K562 (cell line): ENCODE data around the gene TMEM150C. TPM values are rescaled to one million over a fixed set of nuclear protein-coding genes. Genes with fewer than 3 reads are reported as not detected.

ENCODE experiments used
- ATAC-seq: fragments of 200-7000 bp; cut with Tn5 transposase; 3 replicates; pipeline ENCODE4 v1.9.1; 2020; ENCODE audit warnings: moderate library complexity
- BruUV-seq: library from RNA; stranded (reverse); fragments of 400-500 nt; replicated peaks from 2 replicates; lab custom pipeline; 2021; lab: Mats Ljungman, UMichigan
- CTCF ChIA-PET: fragments of 300-600 bp; formaldehyde crosslinking; extraction: SDS; loops from one replicate; lab custom pipeline; 2021; ENCODE audit warnings: low intra/inter-chr PET ratio; lab: Yijun Ruan, JAX
- POLR2A ChIA-PET: fragments of 300-600, 350-650 bp; sonication (Branson Sonifier 250); formaldehyde crosslinking; extraction: SDS; loops from one replicate; lab custom pipeline; 2021; ENCODE audit warnings: antibody characterized with exemption, inconsistent platforms; lab: Yijun Ruan, JAX
- DNase-seq, 4 experiments: peaks; one replicate each; pipeline versions ENCODE4 v3.0.0 to v3.0.0-alpha.2; 2011 to 2018; ENCODE audit warnings: low spot score in 3 of 4, mixed read lengths in 3 of 4; ENCODE audit errors: extremely low read depth in 1 of 4
- FAIRE-seq: peaks from 2 replicates; lab custom pipeline; 2011; peaks lifted over from hg19 to GRCh38; lab: Jason Lieb, UNC
- H2AFZ ChIP-seq: 2 replicates; pipeline ENCODE4 v1.6.0; 2011; ENCODE audit warnings: low read depth, low read length, control low read depth, inconsistent platforms
- H3K27ac ChIP-seq: fragments of 200-600 bp; 3 replicates; pipeline ENCODE4 v1.8.0; 2011; ENCODE audit warnings: low read depth, mild to moderate bottlenecking, control low read depth, inconsistent platforms, low read length, moderate library complexity, mixed read lengths; ENCODE audit errors: extremely low read depth
- H3K27me3 ChIP-seq, 2 experiments: fragments of 300-600 bp in 1 of 2; 2 replicates in 1 of 2; 3 replicates in 1 of 2; pipeline versions ENCODE4 v1.6.0 to v1.8.0; 2011; ENCODE audit warnings: inconsistent platforms in 2 of 2, low read length in 2 of 2, mild to moderate bottlenecking in 1 of 2, mixed read lengths in 1 of 2, moderate library complexity in 1 of 2; ENCODE audit not compliant: control insufficient read depth in 2 of 2, insufficient read depth in 2 of 2
- H3K36me3 ChIP-seq: fragments of 300-600 bp; 3 replicates; pipeline ENCODE4 v1.8.0; 2011; ENCODE audit warnings: mild to moderate bottlenecking, low read length, inconsistent platforms; ENCODE audit not compliant: control insufficient read depth, insufficient read depth
- H3K4me1 ChIP-seq, 2 experiments: fragments of 200-600 bp in 1 of 2; replicated peaks in 1 of 2; 2 replicates in 1 of 2; 3 replicates in 1 of 2; pipeline versions ENCODE4 v1.5.1 to v1.8.0; 2011; ENCODE audit warnings: inconsistent platforms in 2 of 2, low read length in 2 of 2, mild to moderate bottlenecking in 1 of 2, mixed read lengths in 1 of 2, moderate library complexity in 1 of 2; ENCODE audit not compliant: control insufficient read depth in 2 of 2, insufficient read depth in 2 of 2
- H3K4me2 ChIP-seq: 2 replicates; pipeline ENCODE4 v1.6.1; 2011; ENCODE audit warnings: low read length, control low read depth, inconsistent platforms, mixed read lengths; ENCODE audit not compliant: insufficient read depth
- H3K4me3 ChIP-seq: fragments of 200-600 bp; sonication (generic), shearing (Covaris generic); 2 replicates; pipeline ENCODE4 v1.5.1; 2016; ENCODE audit warnings: control low read depth, inconsistent platforms
- H3K79me2 ChIP-seq: fragments of 200-600 bp; 3 replicates; pipeline ENCODE4 v1.8.0; 2011; ENCODE audit warnings: low read length, inconsistent platforms; ENCODE audit not compliant: control insufficient read depth, insufficient read depth
- H3K9ac ChIP-seq, 2 experiments: 2 replicates each; pipeline versions ENCODE4 v1.6.0 to v1.6.1; 2011; ENCODE audit warnings: low read depth in 2 of 2, low read length in 2 of 2, control low read depth in 1 of 2, inconsistent platforms in 1 of 2, mild to moderate bottlenecking in 1 of 2, mixed read lengths in 1 of 2; ENCODE audit not compliant: insufficient read depth in 1 of 2
- H3K9me1 ChIP-seq: one replicate; pipeline ENCODE4 v1.6.0; 2011; ENCODE audit warnings: inconsistent platforms, mild to moderate bottlenecking, low read length, moderate library complexity; ENCODE audit not compliant: control insufficient read depth, insufficient read depth
- H3K9me3 ChIP-seq: replicated peaks from 2 replicates; pipeline ENCODE4 v1.5.1; 2011; ENCODE audit warnings: low read depth, low read length, inconsistent platforms; ENCODE audit not compliant: control insufficient read depth, insufficient read depth
- H4K20me1 ChIP-seq: replicated peaks from 2 replicates; pipeline ENCODE4 v1.6.1; 2011; ENCODE audit warnings: low read length, inconsistent platforms, mixed read lengths; ENCODE audit not compliant: control insufficient read depth, insufficient read depth
- JUND ChIP-seq, 2 experiments: IDR thresholded peaks; 2 replicates in 1 of 2; 3 replicates in 1 of 2; pipeline ENCODE4 v1.6.1; 2011; ENCODE audit warnings: borderline replicate concordance in 2 of 2, low read depth in 2 of 2, low read length in 2 of 2, improper control_type of control experiment in 1 of 2, missing biosample characterization in 1 of 2, missing genetic modification characterization in 1 of 2, missing genetic modification reagents in 1 of 2
- MAFF ChIP-seq: IDR thresholded peaks from 2 replicates; pipeline ENCODE4 v1.6.1; 2012; ENCODE audit warnings: low read length, improper control_type of control experiment
- SMAD2 ChIP-seq: fragments of 150-350 bp; IDR thresholded peaks from 2 replicates; pipeline ENCODE4 v1.6.1; 2014; ENCODE audit warnings: low read depth, mild to moderate bottlenecking, low read length
- SNRNP70 ChIP-seq: fragments of 200-400 bp; formaldehyde crosslinking; optimal IDR thresholded peaks from 2 replicates; pipeline ENCODE3; 2017; ENCODE audit warnings: low read depth, low read length
- ZBTB17 ChIP-seq: fragments of 450-650 bp; formaldehyde crosslinking; IDR thresholded peaks from 2 replicates; pipeline ENCODE4 v1.4.0; 2020; ENCODE audit warnings: mild to moderate bottlenecking
- ZNF134 ChIP-seq: fragments of 250-450 bp; sonication (Bioruptor Pico); conservative IDR thresholded peaks from 2 replicates; pipeline ENCODE4 v1.4.0; 2020
- ZNF217 ChIP-seq: sonication (generic); formaldehyde crosslinking; IDR thresholded peaks from 2 replicates; pipeline ENCODE4 v1.8.0; 2022; ENCODE audit warnings: mild to moderate bottlenecking, missing genetic modification reagents
- ZNF551 ChIP-seq: fragments of 250-450 bp; sonication (Bioruptor Pico); IDR thresholded peaks from 2 replicates; pipeline ENCODE4 v1.5.0; 2021; ENCODE audit warnings: mild to moderate bottlenecking, moderate library complexity
- ZNF75A ChIP-seq: fragments of 450-650 bp; formaldehyde crosslinking; IDR thresholded peaks from 2 replicates; pipeline ENCODE4 v1.4.0; 2020; ENCODE audit warnings: mild to moderate bottlenecking
- ZSCAN29 ChIP-seq: fragments of 450-650 bp; IDR thresholded peaks from 2 replicates; pipeline ENCODE4 v1.6.1; 2017
- WGBS: fragments of 100-300 bp; shearing (Covaris generic); methylation state at CpG from one replicate; pipeline ENCODE4 v1.1.6; 2016; ENCODE audit warnings: low coverage, mixed read lengths; ENCODE audit not compliant: insufficient coverage; ENCODE audit errors: missing lambda C conversion rate; 5-methylcytosine and 5-hydroxymethylcytosine counted together
- in situ Hi-C: fragments of 300-500 bp; cut with MboI; formaldehyde crosslinking; loops from 4 replicates; pipeline ENCODE4 v1.15.0; 2018; ENCODE audit warnings: inconsistent platforms, mixed read lengths
- intact Hi-C: fragments of 100-400 bp; cut with micrococcal nuclease; formaldehyde crosslinking; loops from 2 replicates; pipeline ENCODE4 v1.14.2; 2022
- polyA plus RNA-seq, 8 experiments: library from polyadenylated mRNA; depleted of rRNA in 4 of 8; stranded (reverse) in 5 of 8; unstranded in 3 of 8; fragments of >200 nt; fragmentation: Nextera tagmentation in 2 of 8; fragmentation: Illumina TruSeq in 1 of 8; extraction: Ambion mirVana in 2 of 8; extraction: Trizol in 1 of 8; gene quantifications; 2 replicates each; pipeline versions ENCODE4 v1.2.1 to v1.2.3, GENCODE V29; 2011 to 2014; ENCODE audit warnings: inconsistent platforms in 1 of 8, missing spikeins in 1 of 8
- total RNA-seq, 7 experiments: library from RNA; depleted of rRNA in 6 of 7; stranded (reverse); fragments of >200 nt in 6 of 7; fragmentation: Illumina TruSeq in 2 of 7; extraction: Trizol in 2 of 7; gene quantifications; 2 replicates each; pipeline versions ENCODE4 v1.2.1 to v1.2.3, GENCODE V29; 2011 to 2021; ENCODE audit warnings: low replicate concordance in 1 of 7
- TF ChIP-seq, protein P1 (sequence below): sonication (generic); formaldehyde crosslinking; IDR thresholded peaks from 2 replicates; pipeline ENCODE4 v1.8.1; 2023; ENCODE audit warnings: missing genetic modification reagents, mild to moderate bottlenecking, borderline replicate concordance
- TF ChIP-seq, protein P2 (sequence below): fragments of 450-650 bp; conservative IDR thresholded peaks from 2 replicates; pipeline ENCODE4 v1.6.1; 2016; ENCODE audit warnings: missing genetic modification characterization, low read depth, mild to moderate bottlenecking, missing compliant biosample characterization, moderate library complexity

TMEM150C gene
- total and polyA plus RNA-seq, 9 of the 15 experiments (the other 6 are each of a cell fraction or from before 2014, with no cell fraction given), result 0.07 TPM; not detected in 8

DNA sequence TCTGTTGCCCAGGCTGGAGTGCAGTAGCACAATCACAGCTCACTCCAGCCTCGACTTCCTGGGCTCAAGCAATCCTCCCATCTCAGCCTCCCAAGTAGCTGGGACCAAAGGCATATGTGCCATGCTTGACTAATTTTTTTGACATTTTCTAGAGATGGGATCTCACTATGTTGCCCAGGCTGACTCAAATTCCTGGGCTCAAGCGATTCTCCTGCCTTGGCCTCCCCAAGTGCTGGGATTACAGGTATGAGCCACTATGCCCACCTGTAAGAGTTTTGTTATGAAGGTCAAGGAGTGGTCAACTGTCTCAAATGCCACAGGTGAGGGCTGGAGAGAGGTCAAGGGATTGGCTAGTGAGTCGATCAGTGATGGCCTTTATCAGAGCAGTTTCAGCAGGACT lies 32.5 kb downstream of the TMEM150C start:
- no peak for FAIRE-seq
- Histone ChIP-seq H3K79me2 (no peaks in the 10 kb centered on the region), H3K27ac (no peak overlapping the region), H3K4me1 (no peaks in the 10 kb centered on the region), H4K20me1 (no peaks in the 10 kb centered on the region), H3K9me1 (no peaks in the 10 kb centered on the region), H3K4me3 (no peak overlapping the region), H3K27me3 (peaks cover 5 to 8% of the 10 kb centered on the region in 2 experiments; a peak in 3 of 5 replicates), H3K9me3 (no peaks in the 10 kb centered on the region), H2AFZ (no peak overlapping the region), H3K9ac (no peak overlapping the region), H3K36me3 (no peaks in the 10 kb centered on the region), H3K4me2 (no peak overlapping the region)
- in situ Hi-C loops (no loop called here), intact Hi-C loops (no loop called here)
- TF ChIP-seq SNRNP70, result no peak
- no peak for TF ChIP-seq ZNF134 (CRISPR knock-in tag)
- TF ChIP-seq JUND (IDR thresholded peaks at IDR 0.05; ENCODE audit: borderline replicate concordance, low read depth, low read length), result no peak
- no peak for TF ChIP-seq JUND (tag; IDR thresholded peaks at IDR 0.05; ENCODE audit: borderline replicate concordance, low read depth, low read length)
- no peak for TF ChIP-seq ZBTB17
- TF ChIP-seq, protein P1, sequence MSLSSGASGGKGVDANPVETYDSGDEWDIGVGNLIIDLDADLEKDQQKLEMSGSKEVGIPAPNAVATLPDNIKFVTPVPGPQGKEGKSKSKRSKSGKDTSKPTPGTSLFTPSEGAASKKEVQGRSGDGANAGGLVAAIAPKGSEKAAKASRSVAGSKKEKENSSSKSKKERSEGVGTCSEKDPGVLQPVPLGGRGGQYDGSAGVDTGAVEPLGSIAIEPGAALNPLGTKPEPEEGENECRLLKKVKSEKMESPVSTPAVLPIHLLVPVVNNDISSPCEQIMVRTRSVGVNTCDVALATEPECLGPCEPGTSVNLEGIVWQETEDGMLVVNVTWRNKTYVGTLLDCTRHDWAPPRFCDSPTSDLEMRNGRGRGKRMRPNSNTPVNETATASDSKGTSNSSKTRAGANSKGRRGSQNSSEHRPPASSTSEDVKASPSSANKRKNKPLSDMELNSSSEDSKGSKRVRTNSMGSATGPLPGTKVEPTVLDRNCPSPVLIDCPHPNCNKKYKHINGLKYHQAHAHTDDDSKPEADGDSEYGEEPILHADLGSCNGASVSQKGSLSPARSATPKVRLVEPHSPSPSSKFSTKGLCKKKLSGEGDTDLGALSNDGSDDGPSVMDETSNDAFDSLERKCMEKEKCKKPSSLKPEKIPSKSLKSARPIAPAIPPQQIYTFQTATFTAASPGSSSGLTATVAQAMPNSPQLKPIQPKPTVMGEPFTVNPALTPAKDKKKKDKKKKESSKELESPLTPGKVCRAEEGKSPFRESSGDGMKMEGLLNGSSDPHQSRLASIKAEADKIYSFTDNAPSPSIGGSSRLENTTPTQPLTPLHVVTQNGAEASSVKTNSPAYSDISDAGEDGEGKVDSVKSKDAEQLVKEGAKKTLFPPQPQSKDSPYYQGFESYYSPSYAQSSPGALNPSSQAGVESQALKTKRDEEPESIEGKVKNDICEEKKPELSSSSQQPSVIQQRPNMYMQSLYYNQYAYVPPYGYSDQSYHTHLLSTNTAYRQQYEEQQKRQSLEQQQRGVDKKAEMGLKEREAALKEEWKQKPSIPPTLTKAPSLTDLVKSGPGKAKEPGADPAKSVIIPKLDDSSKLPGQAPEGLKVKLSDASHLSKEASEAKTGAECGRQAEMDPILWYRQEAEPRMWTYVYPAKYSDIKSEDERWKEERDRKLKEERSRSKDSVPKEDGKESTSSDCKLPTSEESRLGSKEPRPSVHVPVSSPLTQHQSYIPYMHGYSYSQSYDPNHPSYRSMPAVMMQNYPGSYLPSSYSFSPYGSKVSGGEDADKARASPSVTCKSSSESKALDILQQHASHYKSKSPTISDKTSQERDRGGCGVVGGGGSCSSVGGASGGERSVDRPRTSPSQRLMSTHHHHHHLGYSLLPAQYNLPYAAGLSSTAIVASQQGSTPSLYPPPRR (CRISPR knock-in tag), result no peak
- no peak for TF ChIP-seq ZNF217 (CRISPR knock-in tag)
- no peak for TF ChIP-seq ZSCAN29
- TF ChIP-seq, protein P2, sequence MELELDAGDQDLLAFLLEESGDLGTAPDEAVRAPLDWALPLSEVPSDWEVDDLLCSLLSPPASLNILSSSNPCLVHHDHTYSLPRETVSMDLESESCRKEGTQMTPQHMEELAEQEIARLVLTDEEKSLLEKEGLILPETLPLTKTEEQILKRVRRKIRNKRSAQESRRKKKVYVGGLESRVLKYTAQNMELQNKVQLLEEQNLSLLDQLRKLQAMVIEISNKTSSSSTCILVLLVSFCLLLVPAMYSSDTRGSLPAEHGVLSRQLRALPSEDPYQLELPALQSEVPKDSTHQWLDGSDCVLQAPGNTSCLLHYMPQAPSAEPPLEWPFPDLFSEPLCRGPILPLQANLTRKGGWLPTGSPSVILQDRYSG (tag), result no peak
- TF ChIP-seq ZNF551 (CRISPR knock-in tag), result no peak
- no peak for TF ChIP-seq ZNF75A (CRISPR knock-in tag)
- no peak for TF ChIP-seq MAFF
- no peak for TF ChIP-seq SMAD2
- 0% methylated on average over 3 of the region's 3 CpGs for WGBS
- CTCF ChIA-PET, result no interaction called here
- POLR2A ChIA-PET, result no interaction called here
- DNase-seq, result no peak
- ATAC-seq, result no peak
- BruUV-seq, result no TSS peak
